GM18907 (cell line): ENCODE results near the gene CHRNA10.

Experiments
- ATAC-seq: cut with Tn5 transposase; IDR thresholded peaks from one replicate; pipeline ENCODE4 v1.9.1; 2021; ENCODE audit warnings: mild to moderate bottlenecking, moderate library complexity; ENCODE audit not compliant: unreplicated experiment

CHRNA10 gene

DNA sequence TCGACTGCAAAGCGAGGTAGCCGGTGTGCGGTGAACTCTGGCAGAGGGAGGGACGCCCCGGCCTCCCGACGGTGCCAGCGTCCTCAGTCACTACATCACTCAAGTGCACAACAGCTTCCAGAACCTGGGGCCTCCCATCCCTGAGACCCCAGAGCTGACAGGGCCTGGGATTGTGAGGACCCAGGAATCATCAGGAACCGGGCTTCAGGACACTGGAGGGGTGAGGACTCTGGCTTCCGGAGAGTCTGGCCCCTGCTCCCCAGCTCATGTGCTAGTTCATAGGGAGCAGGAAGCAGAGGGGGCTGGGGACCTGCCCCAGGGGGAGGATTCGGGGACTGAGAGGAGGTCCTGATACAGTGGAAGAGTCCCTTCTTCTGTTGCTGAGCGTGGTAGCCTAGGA, 34.0 kb downstream of the CHRNA10 start:
- ATAC-seq: no peak

DNA sequence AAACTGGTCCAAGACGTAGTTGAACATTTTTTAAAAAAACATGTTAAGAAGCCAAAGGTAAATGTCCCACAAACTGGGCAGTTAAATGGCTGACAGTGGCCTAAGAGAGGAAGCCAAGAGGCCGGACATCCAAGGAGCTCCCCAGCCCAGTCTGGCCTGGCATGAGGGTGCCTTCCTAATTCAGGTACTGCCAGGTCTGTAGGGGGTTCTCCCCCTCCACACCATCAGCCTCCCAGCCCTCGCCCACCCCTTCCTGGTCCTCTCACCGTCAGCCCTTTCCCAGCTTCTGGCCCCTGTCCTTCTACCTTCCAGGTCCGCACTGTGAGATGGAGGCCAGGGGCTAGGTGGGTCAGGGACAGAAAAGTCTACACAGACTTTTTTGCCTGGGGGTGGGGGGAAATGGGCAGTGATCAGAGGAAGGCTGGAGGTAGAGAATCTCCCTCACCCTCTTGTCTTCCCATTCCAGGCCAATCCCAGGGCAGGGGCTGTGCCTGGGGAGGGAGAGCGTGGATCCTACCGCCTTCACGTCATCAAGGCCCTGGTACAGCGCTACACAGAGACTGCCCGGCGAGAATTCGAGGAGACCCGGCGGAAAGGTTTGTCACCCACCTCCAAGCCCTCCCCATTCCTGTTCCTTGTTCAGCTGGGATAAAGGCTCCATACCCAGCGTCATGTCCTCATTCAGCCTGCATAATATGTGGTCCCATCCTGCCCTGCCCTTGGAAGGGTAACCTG, 35.4 kb downstream of the CHRNA10 start:
- ATAC-seq: no peak

DNA sequence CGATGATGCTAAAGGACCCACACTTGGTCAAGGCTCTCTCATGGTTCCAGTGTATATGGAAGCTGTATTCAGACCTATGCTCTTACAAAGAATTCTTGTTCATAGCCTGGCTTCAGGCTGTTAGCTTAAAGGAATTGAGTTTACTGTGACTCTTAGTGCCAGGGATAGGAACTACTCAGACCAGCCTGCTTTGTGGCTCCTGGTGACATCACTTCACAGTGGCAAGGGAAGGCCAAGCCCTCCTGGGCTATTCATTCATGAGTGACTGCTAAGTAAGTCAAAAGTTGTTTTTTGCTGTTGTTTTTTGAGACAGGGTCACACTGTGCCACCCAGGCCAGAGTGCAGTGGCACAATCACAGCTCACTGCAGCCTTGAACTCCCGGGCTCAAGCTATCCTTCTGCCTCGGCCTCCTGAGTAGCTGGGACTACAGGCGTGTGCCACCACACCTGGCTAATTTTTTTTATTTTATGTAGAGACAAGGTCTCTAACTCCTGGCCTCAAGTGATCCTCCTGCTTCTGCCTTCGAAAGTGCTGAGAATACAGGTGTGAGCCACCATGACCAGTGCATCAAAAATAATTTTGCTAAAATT, 39.0 kb downstream of the CHRNA10 start:
- no peak for ATAC-seq

DNA sequence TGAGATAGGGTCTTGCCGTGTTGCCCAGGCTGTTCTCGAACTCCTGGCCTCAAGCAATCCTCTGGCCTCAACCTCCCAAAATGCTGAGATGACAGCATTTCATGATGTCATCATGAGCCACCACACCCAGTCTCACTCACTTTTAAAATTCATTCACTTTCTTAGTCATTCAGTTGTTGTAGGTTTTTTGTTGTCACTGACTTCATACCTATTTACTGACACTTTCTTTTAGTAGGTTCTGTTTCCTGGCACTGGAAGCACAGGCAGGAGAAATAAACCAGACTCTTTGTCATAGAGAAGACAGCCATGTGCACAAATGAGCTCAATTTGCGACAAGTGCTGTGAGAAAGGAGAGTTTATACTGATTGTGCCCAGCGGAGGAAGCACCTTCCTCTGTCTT, 39.9 kb downstream of the CHRNA10 start:
- no peak for ATAC-seq

DNA sequence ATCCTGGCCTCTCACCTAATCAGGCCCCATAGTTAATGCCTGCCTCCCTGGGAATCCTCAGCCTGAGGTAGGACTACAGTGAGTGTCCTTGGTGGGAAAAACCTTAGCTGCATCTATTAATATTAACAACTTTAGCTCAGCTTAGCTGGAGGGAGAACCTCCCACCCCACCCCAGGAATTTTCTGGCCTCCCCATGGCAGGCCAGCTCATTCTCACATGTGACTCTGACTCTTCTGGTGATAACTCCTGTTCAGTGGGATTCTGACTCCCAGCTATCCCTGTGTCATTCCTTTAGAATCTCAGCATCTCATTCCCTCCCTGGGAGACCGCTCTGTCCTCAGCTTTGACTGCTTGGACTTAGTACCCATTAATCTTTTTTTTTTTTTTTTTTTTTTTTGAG, 43.9 kb downstream of the CHRNA10 start:
- ATAC-seq: no peak

DNA sequence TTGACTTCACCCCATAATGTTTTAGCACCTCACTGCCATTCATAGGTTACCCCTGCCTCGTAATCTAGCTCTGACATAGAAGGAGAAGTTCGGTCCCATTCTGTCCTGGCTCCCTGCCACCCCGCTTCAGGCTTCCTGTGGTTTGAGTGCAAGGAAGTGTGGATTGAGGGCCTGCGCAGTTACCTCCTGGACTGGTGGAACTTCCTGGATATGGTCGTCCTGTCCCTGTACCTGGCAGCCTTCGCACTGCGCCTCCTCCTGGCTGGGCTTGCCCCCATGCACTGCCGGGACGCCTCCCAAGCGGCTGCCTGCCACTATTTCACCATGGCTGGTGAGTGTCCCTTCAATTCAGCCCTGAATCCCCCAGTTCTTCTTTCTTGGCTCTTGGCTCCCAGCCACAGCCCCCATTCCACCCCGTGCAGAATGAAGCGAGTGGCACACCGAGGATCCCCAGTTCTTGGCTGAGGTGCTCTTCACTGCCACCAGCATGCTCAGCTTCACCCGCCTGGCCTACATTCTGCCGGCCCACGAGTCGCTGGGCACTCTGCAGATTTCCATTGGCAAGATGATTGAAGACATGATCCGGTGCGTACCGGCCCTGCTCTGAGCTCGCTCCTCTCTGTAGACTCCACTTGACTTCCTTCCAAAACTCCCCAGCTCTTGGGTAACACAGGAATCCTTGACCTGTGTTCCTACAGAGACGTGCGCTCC, 44.8 kb downstream of the CHRNA10 start:
- no peak for ATAC-seq

DNA sequence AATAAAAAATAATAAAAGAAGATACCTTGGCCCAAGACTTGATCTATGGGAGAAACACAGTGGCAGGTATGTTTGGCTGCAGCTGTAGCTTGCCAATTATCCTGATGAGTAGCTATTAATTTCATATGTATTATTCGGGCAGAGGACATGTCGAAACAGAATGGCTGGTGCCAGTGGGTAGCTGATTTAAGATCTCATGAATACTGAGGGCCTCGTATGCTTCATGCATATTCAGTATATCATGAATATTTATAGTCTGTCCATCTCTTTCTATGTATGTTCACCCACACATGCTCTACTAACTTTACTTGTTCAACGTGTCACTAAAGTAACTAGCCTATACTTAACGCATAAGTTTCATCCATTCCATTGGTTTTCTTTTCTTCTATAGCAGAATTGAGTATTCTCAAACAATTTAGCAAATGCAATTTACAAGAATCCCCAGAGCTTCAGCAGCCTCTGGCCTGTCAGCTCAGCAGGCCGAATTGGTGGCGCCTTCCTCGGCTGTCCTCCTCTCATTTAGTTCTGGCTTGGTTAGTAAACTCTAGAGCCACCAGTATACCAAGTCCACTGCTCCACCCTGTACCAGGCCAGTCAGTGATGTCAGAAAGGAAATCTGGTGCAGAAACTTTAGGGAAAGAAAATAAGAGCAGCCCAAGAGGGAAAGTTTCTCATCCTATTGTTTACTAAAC, 47.3 kb downstream of the CHRNA10 start:
- ATAC-seq: no peak

DNA sequence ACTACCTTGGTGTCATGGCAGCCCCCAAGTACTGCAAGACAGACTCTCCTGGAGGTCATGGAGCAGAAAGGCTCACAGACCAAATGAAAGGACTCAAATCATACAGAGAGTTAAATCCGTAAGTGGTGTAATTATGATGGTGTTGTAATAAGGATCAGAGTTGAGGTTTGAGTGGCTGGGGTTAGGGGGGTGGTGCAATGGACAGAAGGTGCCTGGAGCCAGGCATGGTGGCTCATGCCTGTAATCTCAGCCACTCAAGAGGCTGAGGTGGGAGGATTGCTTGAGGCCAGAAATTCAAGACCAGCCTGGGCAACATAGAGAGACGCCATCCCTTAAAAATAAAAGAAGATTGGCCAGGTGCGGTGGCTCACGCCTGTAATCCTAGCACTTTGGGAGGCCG, 48.1 kb downstream of the CHRNA10 start:
- ATAC-seq: no peak

DNA sequence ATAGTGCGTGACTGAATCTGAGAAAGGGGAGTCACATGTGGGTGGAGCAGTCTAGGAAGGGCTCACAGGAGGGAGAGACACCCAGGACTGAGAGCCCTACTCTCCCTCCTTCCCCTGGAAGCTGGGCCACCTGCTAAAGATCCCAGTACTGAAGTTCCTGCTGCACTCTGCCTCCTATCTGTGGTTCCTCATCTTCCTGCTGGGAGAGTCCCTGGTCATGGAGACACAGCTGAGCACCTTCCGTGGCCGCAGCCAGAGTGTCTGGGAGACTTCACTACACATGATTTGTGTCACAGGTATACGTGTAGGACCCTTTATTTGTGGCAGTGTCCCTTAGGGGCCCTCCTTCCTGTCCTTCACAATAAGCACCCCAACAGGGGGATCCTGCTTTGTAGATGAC, 48.7 kb downstream of the CHRNA10 start:
- no peak for ATAC-seq

DNA sequence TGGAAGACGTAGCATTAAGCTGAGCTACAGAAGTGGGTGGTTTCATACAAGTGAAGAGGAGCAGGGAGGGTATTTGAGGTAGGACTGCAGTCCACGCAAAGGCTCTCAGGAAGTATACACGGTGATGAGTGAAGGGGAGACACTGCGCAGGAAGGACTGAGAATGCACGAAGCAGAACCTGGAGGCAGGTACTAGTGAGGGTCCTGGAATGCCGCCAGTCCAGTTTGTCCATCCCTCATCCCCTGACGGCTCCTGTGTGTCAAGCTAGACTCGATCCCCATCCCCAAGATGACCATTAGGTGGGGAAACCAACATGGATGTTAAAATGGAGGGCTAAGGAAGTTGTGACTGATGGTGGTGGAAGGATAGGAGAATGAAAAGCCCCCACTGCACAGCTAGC, 53.2 kb downstream of the CHRNA10 start:
- ATAC-seq: no peak

DNA sequence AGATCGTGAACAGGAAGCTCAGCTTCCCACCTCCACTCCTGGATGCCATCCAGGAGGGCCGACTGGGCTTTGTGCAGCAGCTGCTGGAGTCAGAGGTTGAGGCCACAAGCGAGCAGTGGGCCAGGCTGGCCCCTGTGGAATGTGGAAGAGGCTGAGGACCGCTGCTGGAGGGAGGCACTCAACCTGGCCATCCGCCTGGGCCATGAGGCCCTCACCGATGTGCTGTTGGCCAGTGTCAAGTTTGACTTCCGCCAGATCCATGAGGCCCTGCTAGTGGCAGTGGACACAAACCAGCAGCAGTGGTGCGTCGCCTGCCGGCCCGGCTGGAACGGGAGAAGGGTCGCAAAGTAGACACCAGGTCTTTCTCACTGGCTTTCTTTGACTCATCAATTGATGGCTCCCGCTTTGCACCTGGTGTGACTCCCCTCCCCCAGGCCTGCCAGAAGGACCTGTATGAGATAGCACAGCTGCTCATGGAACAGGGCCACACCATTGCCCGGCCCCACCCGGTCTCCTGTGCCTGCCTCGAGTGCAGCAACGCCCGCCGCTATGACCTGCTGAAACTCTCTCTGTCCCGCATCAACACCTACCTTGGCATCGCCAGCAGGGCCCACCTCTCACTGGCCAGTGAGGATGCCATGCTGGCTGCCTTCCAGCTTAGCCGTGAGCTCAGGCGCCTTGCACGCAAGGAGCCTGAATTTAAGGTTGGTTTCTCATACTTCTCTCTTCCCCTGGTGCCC, 54.3 kb downstream of the CHRNA10 start:
- no peak for ATAC-seq

DNA sequence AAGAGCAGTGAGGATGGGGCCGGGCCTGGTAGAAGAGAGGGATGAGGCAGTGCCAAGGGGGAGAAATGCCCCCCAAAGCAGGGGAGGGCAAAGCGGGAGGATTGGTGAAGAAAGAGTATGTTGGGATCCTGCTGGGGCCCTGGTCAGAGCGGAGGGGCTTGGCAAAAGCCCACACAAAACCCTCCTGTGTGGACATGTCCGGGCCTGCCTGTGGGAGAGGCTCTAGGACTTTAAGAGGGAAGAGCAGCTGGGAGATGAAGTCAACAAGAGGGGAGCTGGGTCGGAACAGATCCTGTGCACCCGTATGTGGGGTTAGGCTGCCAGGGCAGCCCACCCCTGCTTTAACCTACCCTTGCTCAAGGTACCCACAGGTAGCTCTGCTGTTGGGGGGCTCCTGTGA, 55.2 kb downstream of the CHRNA10 start:
- no peak for ATAC-seq
